HCT116 (cell line): Measurements from ENCODE around the gene CCM2L. TPM values are rescaled to one million over a fixed set of nuclear protein-coding genes. Genes with fewer than 3 reads are reported as not detected.

Experiments used
- ATAC-seq: fragments of 200-7000 bp; cut with Tn5 transposase; 2 replicates; pipeline ENCODE4 v1.9.1; 2020; ENCODE audit warnings: mild to moderate bottlenecking, moderate library complexity
- BruUV-seq: library from RNA; stranded (reverse); fragments of 400-500 nt; replicated peaks from 2 replicates; lab custom pipeline; 2021; lab: Mats Ljungman, UMichigan
- CTCF ChIA-PET: fragments of 300-600 bp; sonication (Branson Sonifier 250); formaldehyde crosslinking; loops from one replicate; lab custom pipeline; 2021; ENCODE audit warnings: antibody characterized with exemption; lab: Charles Lee
- POLR2A ChIA-PET: fragments of 300-600, 350-600 bp; sonication (Branson Sonifier 250); formaldehyde crosslinking; loops from one replicate; lab custom pipeline; 2021; ENCODE audit warnings: antibody characterized with exemption; lab: Charles Lee
- RAD21 ChIA-PET, 2 experiments: fragments of 300-600 bp; sonication (Branson Sonifier 250); formaldehyde crosslinking; loops; one replicate each; lab custom pipeline; 2023; ENCODE audit warnings: low total read pairs in 2 of 2; ENCODE audit not compliant: uncharacterized antibody in 2 of 2, unreplicated experiment in 2 of 2, low non-redundant PET in 1 of 2; lab: Charles Lee
- DNase-seq: peaks from one replicate; pipeline ENCODE4 v3.0.0-alpha.2; 2010; ENCODE audit warnings: low read depth, low spot score
- H2AFZ ChIP-seq: fragments of 200-600 bp; shearing (Covaris generic), sonication (generic); 2 replicates; pipeline ENCODE4 v1.6.1; 2017; ENCODE audit warnings: low read depth, mixed run types, mixed read lengths, antibody characterized with exemption, low read length; ENCODE audit not compliant: poor library complexity, severe bottlenecking
- H3K27ac ChIP-seq: 2 replicates; pipeline ENCODE4 v1.5.1; 2012; ENCODE audit warnings: low read depth, low read length
- H3K27me3 ChIP-seq: fragments of 200-600 bp; sonication (generic); 2 replicates; pipeline ENCODE4 v1.6.1; 2016; ENCODE audit warnings: mixed run types, low read length, mixed read lengths; ENCODE audit not compliant: insufficient read depth
- H3K36me3 ChIP-seq, 2 experiments: fragments of 200-500 bp in 1 of 2; fragments of 200-600 bp in 1 of 2; sonication (Bioruptor generic) in 1 of 2; sonication (generic) in 1 of 2; 2 replicates each; pipeline versions ENCODE4 v1.5.1 to v1.6.1; 2014 to 2016; ENCODE audit warnings: low read length in 2 of 2, inconsistent platforms in 1 of 2, mixed read lengths in 1 of 2, mixed run types in 1 of 2; ENCODE audit not compliant: insufficient read depth in 2 of 2, control insufficient read depth in 1 of 2
- H3K4me1 ChIP-seq, 2 experiments: fragments of 200-600 bp in 1 of 2; sonication (generic) in 1 of 2; 2 replicates each; pipeline versions ENCODE4 v1.5.1 to v1.6.1; 2012 to 2017; ENCODE audit warnings: low read length in 2 of 2, inconsistent platforms in 1 of 2, mild to moderate bottlenecking in 1 of 2, mixed read lengths in 1 of 2, mixed run types in 1 of 2, moderate library complexity in 1 of 2; ENCODE audit not compliant: insufficient read depth in 2 of 2, control insufficient read depth in 1 of 2
- H3K4me2 ChIP-seq: fragments of 200-600 bp; sonication (generic); 2 replicates; pipeline ENCODE4 v1.6.1; 2017; ENCODE audit warnings: mixed run types, low read length, mixed read lengths
- H3K4me3 ChIP-seq, 2 experiments: fragments of 200-600 bp in 1 of 2; sonication (generic) in 1 of 2; replicated peaks in 1 of 2; 2 replicates each; pipeline ENCODE4 v1.5.1; 2011 to 2016; ENCODE audit warnings: low read length in 2 of 2, control low read depth in 1 of 2, low read depth in 1 of 2, mild to moderate bottlenecking in 1 of 2, mixed read lengths in 1 of 2, mixed run types in 1 of 2
- H3K79me2 ChIP-seq: fragments of 200-600 bp; sonication (generic); 2 replicates; pipeline ENCODE4 v1.6.1; 2017; ENCODE audit warnings: mild to moderate bottlenecking, mixed run types, low read length, moderate library complexity, mixed read lengths; ENCODE audit not compliant: insufficient read depth
- H3K9ac ChIP-seq: fragments of 200-600 bp; sonication (generic); 2 replicates; pipeline ENCODE4 v1.6.1; 2016; ENCODE audit warnings: low read length, mixed read lengths
- H3K9me2 ChIP-seq: fragments of 200-600 bp; sonication (generic), shearing (Covaris generic); 2 replicates; pipeline ENCODE4 v1.6.1; 2017; ENCODE audit warnings: mixed run types, mild to moderate bottlenecking, moderate library complexity; ENCODE audit not compliant: insufficient read depth
- H3K9me3 ChIP-seq, 2 experiments: fragments of 200-500 bp in 1 of 2; fragments of 200-600 bp in 1 of 2; sonication (Bioruptor generic) in 1 of 2; sonication (generic) in 1 of 2; 2 replicates each; pipeline ENCODE4 v1.6.1; 2014 to 2017; ENCODE audit warnings: low read length in 2 of 2, mixed read lengths in 2 of 2, inconsistent platforms in 1 of 2, low read depth in 1 of 2, mild to moderate bottlenecking in 1 of 2, mixed run types in 1 of 2, moderate library complexity in 1 of 2; ENCODE audit not compliant: control insufficient read depth in 1 of 2, insufficient read depth in 1 of 2
- H4K20me1 ChIP-seq: fragments of 200-600 bp; sonication (generic), shearing (Covaris generic); 2 replicates; pipeline ENCODE4 v1.6.1; 2017; ENCODE audit warnings: mixed run types, mild to moderate bottlenecking, moderate library complexity; ENCODE audit not compliant: insufficient read depth
- CEBPB ChIP-seq: IDR thresholded peaks from 2 replicates; pipeline ENCODE4 v1.6.1; 2012; ENCODE audit warnings: low read depth
- EGR1 ChIP-seq: IDR thresholded peaks from 2 replicates; pipeline ENCODE4 v1.6.1; 2012; ENCODE audit warnings: low read depth
- EZH2phosphoT487 ChIP-seq: fragments of 200-600 bp; IDR thresholded peaks from 2 replicates; pipeline ENCODE4 v1.6.1; 2018; ENCODE audit warnings: antibody characterized with exemption, borderline replicate concordance
- SRF ChIP-seq: IDR thresholded peaks from 2 replicates; pipeline ENCODE4 v1.6.1; 2012; ENCODE audit warnings: low read depth
- YY1 ChIP-seq: IDR thresholded peaks from 2 replicates; pipeline ENCODE4 v1.6.1; 2011; ENCODE audit warnings: low read length, low read depth, moderate library complexity, mild to moderate bottlenecking; ENCODE audit not compliant: insufficient replicate concordance; ENCODE audit errors: extremely low read depth
- intact Hi-C: fragments of 100-400 bp; cut with micrococcal nuclease; formaldehyde crosslinking; loops from 2 replicates; pipeline ENCODE4 v1.10.0; 2022
- total RNA-seq: library from RNA; stranded (reverse); gene quantifications from one replicate; pipeline ENCODE4 v1.2.1, GENCODE V29; 2021; ENCODE audit not compliant: unreplicated experiment

CCM2L gene
- total RNA-seq, 1 experiment from 2014 or later: 1.4 TPM

DNA sequence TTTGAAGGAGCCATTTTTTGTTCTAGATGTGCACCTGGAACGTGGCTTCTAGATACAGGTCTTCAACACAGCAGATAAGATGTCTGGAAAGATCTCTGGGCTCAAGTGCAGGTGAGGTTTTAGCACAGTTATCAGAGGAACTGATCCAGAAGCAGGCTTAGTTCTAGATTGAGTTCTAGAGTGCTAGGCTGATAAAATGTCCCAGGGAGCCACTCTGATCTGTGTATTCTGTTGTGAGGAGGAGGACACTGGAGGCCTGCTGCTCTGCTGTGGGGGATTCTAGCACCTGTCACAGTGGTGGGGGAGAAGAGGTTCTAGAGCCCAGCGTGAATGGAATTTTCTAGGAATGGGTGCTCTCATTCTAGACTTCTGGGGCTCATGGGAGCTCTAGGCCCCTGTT is 12.0 kb upstream of the CCM2L start:
- H3K9me3 ChIP-seq: no peaks in the 10 kb centered on the region
- H3K27ac ChIP-seq: no peak overlapping the region
- no peak overlapping the region for H2AFZ ChIP-seq
- no peak overlapping the region for H3K9ac ChIP-seq
- H4K20me1 ChIP-seq: no peaks in the 10 kb centered on the region
- no peaks in the 10 kb centered on the region for H3K36me3 ChIP-seq
- ChIA-PET RAD21 (no interaction called here), CTCF (no interaction called here)
- H3K9me2 ChIP-seq: no peaks in the 10 kb centered on the region
- no peaks in the 10 kb centered on the region for H3K79me2 ChIP-seq
- intact Hi-C loops: no loop called here
- no peak for TF ChIP-seq EZH2phosphoT487
- no peak for TF ChIP-seq EGR1
- TF ChIP-seq, all 23 proteins: peak for 0
- DNase-seq (no peak), ATAC-seq (no peak)
- POLR2A ChIA-PET: no interaction called here
- Histone ChIP-seq H3K27me3 (peaks cover 15% of the 10 kb centered on the region; the same call in 1 of the 2 replicates), H3K4me1 (no peaks in the 10 kb centered on the region), H3K4me3 (no peak overlapping the region), H3K4me2 (no peak overlapping the region)
- no TSS peak for BruUV-seq

DNA sequence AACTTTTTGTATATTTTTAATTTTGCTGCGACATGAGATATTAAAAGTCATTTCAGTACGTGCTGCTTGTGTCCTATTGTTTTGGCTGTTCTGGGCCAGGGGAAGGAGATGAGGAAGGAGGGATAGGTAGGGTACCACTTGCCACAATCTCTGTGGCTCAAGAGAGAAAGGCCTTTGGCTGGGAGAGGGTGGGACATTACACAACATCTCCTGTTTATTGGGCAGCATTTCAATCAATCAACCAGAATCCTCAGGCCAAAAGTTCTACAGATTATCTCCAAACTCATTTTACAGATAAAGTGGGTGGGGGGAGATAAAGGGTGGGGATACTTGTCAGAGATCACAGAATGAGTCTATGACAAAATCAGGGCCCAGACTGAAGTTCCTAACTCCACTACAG is 6.9 kb upstream of the CCM2L start:
- RAD21 ChIA-PET: no interaction called here
- Histone ChIP-seq H3K27ac (no peak overlapping the region), H3K9ac (no peak overlapping the region), H3K79me2 (no peaks in the 10 kb centered on the region), H3K27me3 (no peaks in the 10 kb centered on the region; the same call in 1 of the 2 replicates), H3K36me3 (no peaks in the 10 kb centered on the region)
- BruUV-seq: no TSS peak
- intact Hi-C loops: no loop called here
- TF ChIP-seq CEBPB (no peak), YY1 (no peak), SRF (no peak)
- TF ChIP-seq, all 23 proteins: peak for 0
- Histone ChIP-seq H4K20me1 (no peaks in the 10 kb centered on the region), H3K4me3 (no peak overlapping the region), H3K9me3 (no peaks in the 10 kb centered on the region), H3K4me2 (no peak overlapping the region), H3K4me1 (no peaks in the 10 kb centered on the region), H3K9me2 (no peaks in the 10 kb centered on the region), H2AFZ (no peak overlapping the region)
- CTCF ChIA-PET: no interaction called here
- POLR2A ChIA-PET: no interaction called here
- DNase-seq (no peak), ATAC-seq (no peak)
